GM18858 (cell line): ENCODE results near the gene ERP29.
"Not testable (repeated sequence)": the region's sequence is repeated elsewhere in the genome, so short reads cannot be mapped to it uniquely, and the experiment has no call there.

Source experiments
- ATAC-seq: cut with Tn5 transposase; IDR thresholded peaks from one replicate; pipeline ENCODE4 v1.9.1; 2021; ENCODE audit not compliant: unreplicated experiment

ERP29 gene

GRCh38 chr12:112032292-112032691 is 19.1 kb downstream of the ERP29 start:
- no peak for ATAC-seq

- no peak for ATAC-seq
These were observed 22.1 kb downstream of the ERP29 start for GRCh38 chr12:112035219-112035785.

- not testable (repeated sequence) for ATAC-seq
These were observed 23.4 kb downstream of the ERP29 start for GRCh38 chr12:112036614-112037013.

- ATAC-seq: no peak
These were observed 32.8 kb downstream of the ERP29 start for GRCh38 chr12:112046003-112046402.

GRCh38 chr12:112049351-112049750 is 36.1 kb downstream of the ERP29 start:
- no peak for ATAC-seq

GRCh38 chr12:112061137-112061536 is 47.9 kb downstream of the ERP29 start:
- no peak for ATAC-seq

- no peak for ATAC-seq
These were observed 50.0 kb downstream of the ERP29 start for GRCh38 chr12:112063273-112063672.

GRCh38 chr12:112066566-112066965 is 53.3 kb downstream of the ERP29 start:
- no peak for ATAC-seq
